RWPE1 (cell line): ENCODE results near the gene PCDHA13.
"Not testable (repeated sequence)": the region's sequence is repeated elsewhere in the genome, so short reads cannot be mapped to it uniquely, and the experiment has no call there.

ENCODE experiments used
- CTCF ChIA-PET: fragments of 350-600 bp; sonication (Branson Sonifier 250); formaldehyde crosslinking; extraction: SDS; loops from one replicate; lab custom pipeline; 2021; lab: Yijun Ruan, JAX
- POLR2A ChIA-PET: fragments of 400-600 bp; formaldehyde crosslinking; extraction: SDS; loops from one replicate; lab custom pipeline; 2020; ENCODE audit warnings: antibody characterized with exemption; ENCODE audit not compliant: low non-redundant PET; lab: Yijun Ruan, JAX
- DNase-seq: peaks from one replicate; pipeline ENCODE4 v3.0.0; 2012; ENCODE audit warnings: low spot score
- H3K27ac ChIP-seq: fragments of 450-650 bp; 2 replicates; pipeline ENCODE4 v1.5.1; 2017
- CTCF ChIP-seq: fragments of 450-650 bp; conservative IDR thresholded peaks from 2 replicates; pipeline ENCODE4 v1.5.1; 2017; ENCODE audit warnings: low read depth, mild to moderate bottlenecking

The PCDHA13 gene, protein sequence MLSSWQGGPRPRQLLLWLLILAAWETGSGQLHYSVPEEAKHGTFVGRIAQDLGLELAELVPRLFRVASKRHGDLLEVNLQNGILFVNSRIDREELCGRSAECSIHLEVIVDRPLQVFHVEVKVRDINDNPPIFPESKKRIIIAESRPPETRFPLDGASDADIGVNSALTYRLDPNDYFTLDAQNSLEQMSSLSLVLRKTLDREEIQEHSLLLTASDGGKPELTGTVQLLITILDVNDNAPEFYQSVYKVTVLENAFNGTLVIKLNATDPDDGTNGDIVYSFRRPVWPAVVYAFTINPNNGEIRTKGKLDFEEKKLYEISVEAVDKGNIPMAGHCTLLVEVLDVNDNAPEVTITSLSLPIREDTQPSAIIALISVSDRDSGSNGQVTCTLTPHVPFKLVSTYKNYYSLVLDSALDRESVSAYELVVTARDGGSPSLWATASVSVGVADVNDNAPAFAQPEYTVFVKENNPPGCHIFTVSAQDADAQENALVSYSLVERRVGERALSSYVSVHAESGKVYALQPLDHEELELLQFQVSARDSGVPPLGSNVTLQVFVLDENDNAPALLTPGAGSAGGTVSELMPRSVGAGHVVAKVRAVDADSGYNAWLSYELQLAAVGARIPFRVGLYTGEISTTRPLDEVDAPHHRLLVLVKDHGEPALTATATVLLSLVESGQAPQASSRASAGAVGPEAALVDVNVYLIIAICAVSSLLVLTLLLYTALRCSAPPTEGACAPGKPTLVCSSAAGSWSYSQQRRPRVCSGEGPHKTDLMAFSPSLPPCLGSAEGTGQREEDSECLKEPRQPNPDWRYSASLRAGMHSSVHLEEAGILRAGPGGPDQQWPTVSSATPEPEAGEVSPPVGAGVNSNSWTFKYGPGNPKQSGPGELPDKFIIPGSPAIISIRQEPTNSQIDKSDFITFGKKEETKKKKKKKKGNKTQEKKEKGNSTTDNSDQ

DNA sequence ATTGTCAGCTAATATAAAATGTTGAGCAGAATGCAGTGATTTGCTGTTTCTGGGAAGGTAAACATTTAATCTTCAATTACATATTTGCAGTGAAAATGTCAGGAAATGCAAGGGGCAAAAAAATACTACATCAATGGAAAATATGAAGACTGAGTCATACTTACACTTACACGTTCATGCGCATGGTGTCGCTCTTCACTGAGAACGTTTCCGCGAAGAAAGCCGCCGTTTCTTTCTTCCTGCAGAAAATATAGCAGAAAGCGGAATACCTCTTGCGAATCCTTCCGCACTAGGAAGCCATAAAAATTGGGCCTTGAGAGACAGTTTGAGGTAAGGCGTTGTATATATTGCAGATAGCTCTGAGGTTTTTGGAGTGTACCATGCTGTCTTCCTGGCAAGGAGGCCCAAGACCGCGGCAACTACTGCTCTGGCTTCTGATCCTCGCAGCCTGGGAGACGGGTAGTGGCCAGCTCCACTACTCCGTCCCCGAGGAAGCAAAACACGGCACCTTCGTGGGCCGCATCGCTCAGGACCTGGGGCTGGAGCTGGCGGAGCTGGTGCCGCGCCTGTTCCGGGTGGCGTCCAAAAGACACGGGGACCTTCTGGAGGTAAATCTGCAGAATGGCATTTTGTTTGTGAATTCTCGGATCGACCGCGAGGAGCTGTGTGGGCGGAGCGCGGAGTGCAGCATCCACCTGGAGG, at the start of gene PCDHA13:
Gene PCDHA13 (plus strand): TSS at position 236 of the 702 bp plus-strand sequence. CDS start 145 bp downstream, at position 381.
- no peak within 1 kb of the TSS for H3K27ac ChIP-seq
- peak; percentile 59 for DNase-seq
- ChIA-PET POLR2A (no interaction called here), CTCF (interaction anchor here (0.6 to 4.0 kb wide), 20 partner anchors 9 to 1055 kb away, joined by 3 to 50 read pairs (median 4); partner anchors contain the start of genes PCDHA11, PCDHA8, PCDHAC1 and PCDHAC2)
- TF ChIP-seq CTCF, result peak; percentile 78

DNA sequence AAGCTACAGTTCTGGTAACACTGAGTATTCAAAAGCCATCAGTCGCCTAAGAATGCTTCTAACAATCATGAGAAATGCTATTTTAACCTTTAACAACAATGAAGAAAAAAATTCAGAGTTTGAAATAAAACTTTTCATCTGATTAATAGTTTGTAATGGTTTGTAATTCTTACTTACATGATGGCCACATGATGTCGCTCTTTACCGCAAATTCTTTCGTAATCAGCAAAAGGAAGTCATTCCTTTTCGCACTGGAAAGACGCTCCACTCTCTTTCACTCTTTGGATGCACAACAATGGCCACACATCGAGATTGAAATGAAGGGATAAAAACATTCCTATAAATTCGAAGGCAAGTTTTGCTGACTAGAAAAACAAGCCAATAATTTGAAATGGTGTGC, 47.9 kb upstream of the PCDHA13 start, which contains the start of gene PCDHA7:
Gene PCDHA7 (plus strand): TSS at position 277 of the 400 bp plus-strand sequence. CDS start 115 bp downstream, at position 392.
- DNase-seq, result no peak
- CTCF ChIA-PET, result no interaction called here
- POLR2A ChIA-PET, result no interaction called here
- H3K27ac ChIP-seq, result no peak within 1 kb of the TSS
- peak; percentile 27 for TF ChIP-seq CTCF

DNA sequence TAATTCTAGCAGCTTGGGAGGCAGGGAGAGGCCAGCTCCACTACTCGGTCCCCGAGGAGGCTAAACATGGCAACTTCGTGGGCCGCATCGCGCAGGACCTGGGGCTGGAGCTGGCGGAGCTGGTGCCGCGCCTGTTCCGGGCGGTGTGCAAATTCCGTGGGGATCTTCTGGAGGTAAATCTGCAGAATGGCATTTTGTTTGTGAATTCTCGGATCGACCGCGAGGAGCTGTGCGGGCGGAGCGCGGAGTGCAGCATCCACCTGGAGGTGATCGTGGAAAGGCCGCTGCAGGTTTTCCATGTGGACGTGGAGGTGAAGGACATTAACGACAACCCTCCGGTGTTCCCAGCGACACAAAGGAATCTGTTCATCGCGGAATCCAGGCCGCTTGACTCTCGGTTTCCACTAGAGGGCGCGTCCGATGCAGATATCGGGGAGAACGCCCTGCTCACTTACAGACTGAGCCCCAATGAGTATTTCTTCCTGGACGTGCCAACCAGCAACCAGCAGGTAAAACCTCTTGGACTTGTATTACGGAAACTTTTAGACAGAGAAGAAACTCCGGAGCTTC, 47.4 kb upstream of the PCDHA13 start:
- DNase-seq, POLR2A ChIA-PET, CTCF ChIA-PET, H3K27ac ChIP-seq: not testable (repeated sequence)

DNA sequence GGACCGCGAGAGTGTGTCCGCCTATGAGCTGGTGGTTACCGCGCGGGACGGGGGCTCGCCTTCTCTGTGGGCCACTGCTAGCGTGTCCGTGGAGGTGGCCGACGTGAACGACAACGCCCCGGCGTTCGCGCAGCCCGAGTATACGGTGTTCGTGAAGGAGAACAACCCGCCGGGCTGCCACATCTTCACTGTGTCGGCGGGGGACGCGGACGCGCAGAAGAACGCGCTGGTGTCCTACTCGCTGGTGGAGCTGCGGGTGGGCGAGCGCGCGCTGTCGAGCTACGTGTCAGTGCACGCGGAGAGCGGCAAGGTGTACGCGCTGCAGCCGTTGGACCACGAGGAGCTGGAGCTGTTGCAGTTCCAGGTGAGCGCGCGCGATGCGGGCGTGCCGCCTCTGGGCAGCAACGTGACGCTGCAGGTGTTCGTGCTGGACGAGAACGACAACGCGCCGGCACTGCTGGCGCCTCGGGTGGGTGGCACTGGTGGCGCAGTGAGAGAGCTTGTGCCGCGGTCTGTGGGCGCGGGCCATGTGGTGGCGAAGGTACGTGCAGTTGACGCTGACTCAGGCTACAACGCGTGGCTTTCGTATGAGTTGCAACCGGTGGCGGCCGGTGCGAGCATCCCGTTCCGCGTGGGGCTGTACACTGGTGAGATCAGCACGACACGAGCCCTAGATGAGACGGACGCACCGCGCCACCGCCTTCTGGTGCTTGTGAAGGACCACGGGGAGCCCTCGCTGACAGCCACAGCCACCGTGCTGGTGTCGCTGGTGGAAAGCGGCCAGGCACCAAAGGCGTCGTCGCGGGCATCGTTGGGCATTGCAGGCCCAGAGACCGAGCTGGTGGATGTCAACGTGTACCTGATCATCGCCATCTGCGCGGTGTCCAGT, 46.1 kb upstream of the PCDHA13 start:
- TF ChIP-seq CTCF, result no peak
- ChIA-PET CTCF (interaction anchor here (0.5 kb wide), 2 partner anchors 24 to 387 kb away, joined by 3 to 4 read pairs; partner anchors contain the start of gene PCDHB14), POLR2A (no interaction called here)
- no peak overlapping the region for H3K27ac ChIP-seq
- no peak for DNase-seq

DNA sequence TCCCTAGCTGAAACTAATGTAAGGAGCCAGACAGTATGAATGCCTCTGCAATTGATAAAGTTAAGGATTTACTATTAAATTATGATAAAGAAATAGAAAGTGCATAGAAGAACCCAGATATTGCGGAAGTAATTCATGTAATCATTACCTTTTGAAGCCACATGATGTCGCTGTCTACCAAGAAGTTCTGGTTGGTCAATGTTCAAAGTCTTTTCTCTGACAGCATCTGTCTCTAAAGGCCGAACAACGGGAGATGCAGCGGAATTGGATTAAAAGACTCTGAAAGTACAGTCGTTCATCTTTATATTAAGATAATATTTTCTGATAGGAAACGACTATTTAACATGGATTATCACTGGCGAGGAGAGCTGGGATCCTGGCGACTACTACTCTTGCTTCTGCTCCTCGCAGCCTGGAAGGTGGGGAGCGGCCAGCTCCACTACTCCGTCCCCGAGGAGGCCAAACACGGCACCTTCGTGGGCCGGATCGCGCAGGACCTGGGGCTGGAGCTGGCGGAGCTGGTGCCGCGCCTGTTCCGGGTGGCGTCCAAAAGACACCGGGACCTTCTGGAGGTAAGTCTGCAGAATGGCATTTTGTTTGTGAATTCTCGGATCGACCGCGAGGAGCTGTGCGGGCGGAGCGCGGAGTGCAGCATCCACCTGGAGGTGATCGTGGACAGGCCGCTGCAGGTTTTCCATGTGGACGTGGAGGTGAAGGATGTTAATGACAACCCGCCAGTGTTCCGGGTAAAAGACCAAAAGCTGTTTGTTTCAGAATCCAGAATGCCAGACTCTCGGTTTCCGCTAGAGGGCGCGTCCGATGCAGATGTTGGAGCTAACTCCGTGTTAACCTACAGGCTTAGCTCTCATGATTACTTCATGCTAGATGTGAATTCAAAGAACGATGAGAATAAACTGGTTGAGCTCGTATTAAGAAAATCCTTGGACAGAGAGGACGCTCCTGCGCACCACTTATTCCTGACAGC, 40.7 kb upstream of the PCDHA13 start, which contains the start of gene PCDHA8:
Gene PCDHA8 (plus strand): TSS at position 210 of the 985 bp plus-strand sequence. CDS start 135 bp downstream, at position 345.
- H3K27ac ChIP-seq, result no peak within 1 kb of the TSS
- ChIA-PET POLR2A (interaction anchor here (0.5 to 1.0 kb wide), 4 partner anchors 18 to 642 kb away, joined by 3 to 6 read pairs (median 4); no protein-coding TSS in a partner anchor), CTCF (interaction anchor here (0.5 to 4.7 kb wide), 41 partner anchors 8 to 1942 kb away, joined by 3 to 123 read pairs (median 4); partner anchors contain the start of genes PCDHA1, PCDHA11, PCDHA12 and PCDHA13)
- peak; percentile 73 for DNase-seq
- TF ChIP-seq CTCF, result peak; percentile 85
